ENCODE results near the gene RBBP7. TPM values are rescaled to one million over a fixed set of nuclear protein-coding genes. Genes with fewer than 3 reads are reported as not detected.

The RBBP7 gene
- total and polyA plus RNA-seq, 10 of the 15 experiments (the other 5 are each of a cell fraction or from before 2014, with no cell fraction given), result 95.3 to 277 (median 194) TPM

- intact Hi-C loops (cut with micrococcal nuclease; ENCODE audit: unreplicated experiment), result no loop called here
- no peaks in the 10 kb centered on the region for H3K9me3 ChIP-seq (replicated peaks; ENCODE audit: control insufficient read depth, insufficient read depth, low read length)
- no peaks in the 10 kb centered on the region for H4K20me1 ChIP-seq (ENCODE audit: control insufficient read depth, insufficient read depth)
- CTCF ChIA-PET, result interaction anchor here (0.7 to 8.8 kb wide), 32 partner anchors 8 to 808 kb away, joined by 3 to 205 read pairs (median 10); partner anchors contain the start of gene RBBP7
- H3K27me3 ChIP-seq (replicated peaks in 1 of 2; ENCODE audit: control insufficient read depth in 2 of 2, insufficient read depth in 2 of 2, low read length in 1 of 2), result peaks cover 0 to 4% of the 10 kb centered on the region in 2 experiments; a peak in 1 of 4 replicates
- H3K9ac ChIP-seq (ENCODE audit: control insufficient read depth, insufficient read depth, low read length), result no peak overlapping the region; the same call in 1 of the 2 replicates
- no TSS peak for BruUV-seq (replicated peaks)
- in situ Hi-C loops (cut with MboI), result no loop called here
- peak overlapping the region; percentile 40; the same call in 1 of the 2 replicates for H3K4me3 ChIP-seq
- ATAC-seq, result peak; percentile 75
- H2AFZ ChIP-seq (ENCODE audit: control insufficient read depth, low read depth, low read length), result peak overlapping the region; percentile 62
- no peaks in the 10 kb centered on the region for H3K4me1 ChIP-seq (ENCODE audit: control insufficient read depth, insufficient read depth, low read length)
- POLR2A ChIA-PET, result interaction anchor here (1.4 to 3.4 kb wide), 4 partner anchors 12 to 163 kb away, joined by 3 to 14 read pairs (median 6); partner anchors contain the start of gene RBBP7
- H3K36me3 ChIP-seq (ENCODE audit: control insufficient read depth in 2 of 2, insufficient read depth in 2 of 2, low read length in 1 of 2), result no peaks in the 10 kb centered on the region
- no peak for DNase-seq (ENCODE audit: low read depth, low spot score)
- SMC1A ChIA-PET (ENCODE audit: uncharacterized antibody, unreplicated experiment), result interaction anchor here (0.6 to 8.9 kb wide), 27 partner anchors 8 to 207 kb away, joined by 3 to 109 read pairs (median 6); partner anchors contain the start of gene SYAP1
- WGBS (ENCODE audit: insufficient coverage, insufficient replicate concordance, low lambda C conversion rate, missing lambda C conversion rate), result 40% methylated on average over 7 of the region's 7 CpGs
- no peak for FAIRE-seq
- TF ChIP-seq MXI1 (IDR thresholded peaks at IDR 0.05; ENCODE audit: low read depth, low read length) (0 out of 2 replicates have a peak, but pooled peaks have one; percentile 23), RFX5 (IDR thresholded peaks at IDR 0.05; ENCODE audit: low read depth, low read length) (no peak)
- H3K79me2 ChIP-seq (ENCODE audit: control insufficient read depth, insufficient read depth, low read length), result no peaks in the 10 kb centered on the region
- H3K4me2 ChIP-seq (ENCODE audit: control insufficient read depth, insufficient read depth), result peak overlapping the region; percentile 52
- RAD21 ChIA-PET (ENCODE audit: unreplicated experiment), result interaction anchor here (0.8 to 3.6 kb wide), 23 partner anchors 8 to 200 kb away, joined by 3 to 75 read pairs (median 4); no protein-coding TSS in a partner anchor
- H3K27ac ChIP-seq (ENCODE audit: control insufficient read depth, insufficient read depth), result no peak overlapping the region
These were observed 12.0 kb upstream of the RBBP7 start for GRCh38 chrX:16882169-16882568.

DNA sequence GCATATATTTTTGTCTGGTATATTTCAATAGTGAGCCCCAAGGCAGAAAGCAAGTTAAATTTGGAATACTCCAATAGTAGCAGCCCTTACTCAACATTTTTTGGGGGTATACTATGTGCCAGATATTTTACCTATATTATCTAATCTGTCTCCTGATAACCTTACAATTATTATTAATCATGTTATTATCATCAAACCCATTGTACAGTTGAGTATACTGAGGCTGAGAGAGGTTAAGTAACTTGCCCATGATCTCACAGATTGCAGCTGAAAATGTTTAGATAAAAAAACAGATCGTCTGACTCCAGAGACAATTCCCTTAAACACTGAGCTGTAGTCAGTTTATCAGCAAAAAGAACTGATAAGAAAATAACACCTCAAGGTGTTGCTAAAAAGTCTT lies 6.5 kb upstream of the RBBP7 start:
- Histone ChIP-seq H3K27me3 (replicated peaks in 1 of 2; ENCODE audit: control insufficient read depth in 2 of 2, insufficient read depth in 2 of 2, low read length in 1 of 2) (peaks cover 0 to 10% of the 10 kb centered on the region in 2 experiments; a peak in 1 of 4 replicates), H3K9ac (ENCODE audit: control insufficient read depth, insufficient read depth, low read length) (no peak overlapping the region), H4K20me1 (ENCODE audit: control insufficient read depth, insufficient read depth) (no peaks in the 10 kb centered on the region), H3K27ac (ENCODE audit: control insufficient read depth, insufficient read depth) (no peak overlapping the region), H3K79me2 (ENCODE audit: control insufficient read depth, insufficient read depth, low read length) (no peaks in the 10 kb centered on the region), H3K4me1 (ENCODE audit: control insufficient read depth, insufficient read depth, low read length) (no peaks in the 10 kb centered on the region), H3K4me2 (ENCODE audit: control insufficient read depth, insufficient read depth) (no peak overlapping the region), H2AFZ (ENCODE audit: control insufficient read depth, low read depth, low read length) (no peak overlapping the region), H3K9me3 (replicated peaks; ENCODE audit: control insufficient read depth, insufficient read depth, low read length) (no peaks in the 10 kb centered on the region), H3K4me3 (no peak overlapping the region), H3K36me3 (ENCODE audit: control insufficient read depth in 2 of 2, insufficient read depth in 2 of 2, low read length in 1 of 2) (no peaks in the 10 kb centered on the region)
- POLR2A ChIA-PET, result no interaction called here
- intact Hi-C loops (cut with micrococcal nuclease; ENCODE audit: unreplicated experiment), result no loop called here
- CTCF ChIA-PET, result interaction anchor here (1.2 to 1.5 kb wide), 2 partner anchors 16 to 20 kb away, joined by 3 read pairs; no protein-coding TSS in a partner anchor
- FAIRE-seq (no peak), DNase-seq (ENCODE audit: low read depth, low spot score) (no peak), ATAC-seq (no peak)
- RAD21 ChIA-PET (ENCODE audit: unreplicated experiment), result no interaction called here
- no TSS peak for BruUV-seq (replicated peaks)
- SMC1A ChIA-PET (ENCODE audit: uncharacterized antibody, unreplicated experiment), result interaction anchor here (0.7 kb wide), 1 partner anchor 167 kb away, joined by 3 read pairs; no protein-coding TSS in a partner anchor
- 27% methylated on average over 1 of the region's 1 CpG for WGBS (ENCODE audit: insufficient coverage, insufficient replicate concordance, low lambda C conversion rate, missing lambda C conversion rate)
- in situ Hi-C loops (cut with MboI), result no loop called here
- TF ChIP-seq BCLAF1 (IDR thresholded peaks at IDR 0.05), result no peak
- no peak for TF ChIP-seq IRF4 (IDR thresholded peaks at IDR 0.05; ENCODE audit: low read depth, low read length)
- no peak for TF ChIP-seq ESRRA (IDR thresholded peaks at IDR 0.05; ENCODE audit: low read length)
- no peak for TF ChIP-seq WRNIP1 (IDR thresholded peaks at IDR 0.05; ENCODE audit: borderline replicate concordance, low read depth, low read length)
- TF ChIP-seq ELK1 (IDR thresholded peaks at IDR 0.05; ENCODE audit: low read depth, low read length), result no peak
- no peak for TF ChIP-seq PAX8 (IDR thresholded peaks at IDR 0.05)
- TF ChIP-seq SIN3A (IDR thresholded peaks at IDR 0.05; ENCODE audit: low read depth, low read length), result no peak
- no peak for TF ChIP-seq CREM (IDR thresholded peaks at IDR 0.05; ENCODE audit: low read depth)
- TF ChIP-seq FOXK2 (IDR thresholded peaks at IDR 0.05), result no peak
- no peak for TF ChIP-seq SPI1 (IDR thresholded peaks at IDR 0.05; ENCODE audit: borderline replicate concordance, insufficient read depth, low read depth, low read length)
- no peak for TF ChIP-seq DPF2 (IDR thresholded peaks at IDR 0.05)
- TF ChIP-seq TCF3 (IDR thresholded peaks at IDR 0.05; ENCODE audit: borderline replicate concordance, insufficient read depth, low read depth, low read length), result no peak
- TF ChIP-seq CHD1 (IDR thresholded peaks at IDR 0.05; ENCODE audit: low read depth, low read length), result no peak

Data from GM12878 (cell line).